ENCODE measurements around the gene TRIM52.

DNA sequence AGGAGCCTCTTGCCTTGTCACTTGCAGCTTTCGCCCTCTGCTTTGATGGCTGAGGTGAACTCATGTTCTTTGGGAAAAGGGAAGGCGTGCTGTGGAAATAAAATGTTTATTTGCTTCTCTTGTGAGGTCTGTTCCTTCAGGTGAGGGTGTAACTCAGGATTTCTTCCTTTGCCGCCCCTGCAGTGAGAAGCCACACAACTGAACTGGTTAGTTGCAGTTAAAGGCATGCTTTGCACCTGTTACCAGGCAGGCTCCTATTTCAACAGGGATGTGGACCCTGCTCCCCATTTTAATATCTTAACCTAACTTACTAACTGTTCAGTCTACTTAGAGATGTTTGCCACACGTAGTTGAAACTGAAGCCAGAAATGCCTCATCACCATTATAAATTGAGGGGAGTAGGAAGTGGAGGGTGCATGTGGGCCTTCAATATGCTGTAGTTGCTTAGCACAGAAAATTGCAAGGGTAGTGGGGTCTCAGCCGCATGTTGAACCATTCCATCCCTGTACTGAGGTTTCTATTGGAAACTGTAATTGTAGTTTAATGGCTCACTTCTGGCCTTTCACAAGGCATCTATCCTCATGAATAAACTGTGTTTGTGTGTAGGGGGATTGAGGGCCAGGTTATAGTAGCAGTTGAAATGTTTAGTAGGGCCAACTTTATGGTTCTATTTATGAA is 25.1 kb downstream of the TRIM52 start:
- TF ChIP-seq POLR2AphosphoS5 (IDR thresholded peaks at IDR 0.05; ENCODE audit: low read depth, low read length) (peak; percentile 88), TAF1 (IDR thresholded peaks at IDR 0.05; ENCODE audit: borderline replicate concordance, insufficient read depth, low read length) (peak; percentile 39; the same call in 1 of the 2 replicates), REST (IDR thresholded peaks at IDR 0.05; ENCODE audit: insufficient read depth in 1 of 2, low read depth in 2 of 2, low read length in 2 of 2) (no peak)

All from PFSK-1 (cell line).